ENCODE results near the gene ARHGAP1.

ARHGAP1 gene

GRCh38 chr11:46686886-46687795, 13.3 kb downstream of the ARHGAP1 start:
- H3K4me3 ChIP-seq (replicated peaks; ENCODE audit: low read depth, low read length), result no peak overlapping the region
- DNase-seq (ENCODE audit: extremely low read depth, low read depth), result peak; percentile 38
- TF ChIP-seq CTCF (IDR thresholded peaks at IDR 0.05; ENCODE audit: low read depth, low read length, missing control alignments), result no peak

DNA sequence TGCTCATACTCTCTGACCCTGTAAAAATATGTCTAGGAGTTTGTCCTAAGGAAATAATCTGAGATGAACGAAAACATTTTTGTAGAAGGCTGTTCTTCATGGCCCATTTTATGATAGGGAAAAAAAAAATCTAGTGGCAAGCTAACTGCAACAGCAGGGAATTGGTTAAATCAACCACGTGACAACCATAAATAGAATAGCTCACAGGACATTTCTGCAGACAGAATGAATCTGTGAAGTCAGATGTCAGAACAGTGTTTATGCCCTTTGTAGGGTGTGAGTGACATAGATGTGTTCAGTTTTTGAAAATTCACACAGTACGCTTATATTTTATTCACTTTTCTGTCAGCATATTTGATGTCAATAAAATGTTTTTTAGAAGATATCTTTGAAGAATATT, 16.1 kb downstream of the ARHGAP1 start:
- no peak overlapping the region for H3K4me3 ChIP-seq (replicated peaks; ENCODE audit: low read depth, low read length)
- DNase-seq (ENCODE audit: extremely low read depth, low read depth), result no peak
- no peak for TF ChIP-seq CTCF (IDR thresholded peaks at IDR 0.05; ENCODE audit: low read depth, low read length, missing control alignments)

- H3K4me3 ChIP-seq (replicated peaks; ENCODE audit: low read depth, low read length), result no peak overlapping the region
- DNase-seq (ENCODE audit: extremely low read depth, low read depth), result no peak
- no peak for TF ChIP-seq CTCF (IDR thresholded peaks at IDR 0.05; ENCODE audit: low read depth, low read length, missing control alignments)
Measured at GRCh38 chr11:46682773-46683752, 17.4 kb downstream of the ARHGAP1 start.

DNA sequence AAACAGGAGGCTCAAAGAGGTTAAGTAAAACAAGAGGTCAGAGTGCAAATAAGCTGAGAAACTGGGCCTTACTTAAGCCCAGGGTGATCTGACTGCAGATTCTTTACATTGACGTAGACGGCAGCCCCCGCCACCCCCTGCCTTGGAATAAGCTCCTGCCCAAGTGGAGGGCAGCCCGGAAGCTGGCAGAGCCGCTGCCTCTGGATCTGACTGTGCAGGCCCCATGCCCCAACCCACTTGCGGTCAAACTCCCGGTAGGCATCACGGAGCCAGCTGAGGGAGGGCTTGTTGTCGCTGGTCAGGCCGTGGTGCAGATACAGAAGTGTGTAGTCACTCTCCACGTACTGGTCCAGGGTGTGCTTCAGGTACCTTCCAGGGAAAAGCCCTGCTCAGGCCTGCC, 18.6 kb downstream of the ARHGAP1 start:
- no peak overlapping the region for H3K4me3 ChIP-seq (replicated peaks; ENCODE audit: low read depth, low read length)
- TF ChIP-seq CTCF (IDR thresholded peaks at IDR 0.05; ENCODE audit: low read depth, low read length, missing control alignments), result no peak
- no peak for DNase-seq (ENCODE audit: extremely low read depth, low read depth)

GRCh38 chr11:46680815-46681214, 19.6 kb downstream of the ARHGAP1 start:
- no peak overlapping the region for H3K4me3 ChIP-seq (replicated peaks; ENCODE audit: low read depth, low read length)
- TF ChIP-seq CTCF (IDR thresholded peaks at IDR 0.05; ENCODE audit: low read depth, low read length, missing control alignments), result no peak
- no peak for DNase-seq (ENCODE audit: extremely low read depth, low read depth)

DNA sequence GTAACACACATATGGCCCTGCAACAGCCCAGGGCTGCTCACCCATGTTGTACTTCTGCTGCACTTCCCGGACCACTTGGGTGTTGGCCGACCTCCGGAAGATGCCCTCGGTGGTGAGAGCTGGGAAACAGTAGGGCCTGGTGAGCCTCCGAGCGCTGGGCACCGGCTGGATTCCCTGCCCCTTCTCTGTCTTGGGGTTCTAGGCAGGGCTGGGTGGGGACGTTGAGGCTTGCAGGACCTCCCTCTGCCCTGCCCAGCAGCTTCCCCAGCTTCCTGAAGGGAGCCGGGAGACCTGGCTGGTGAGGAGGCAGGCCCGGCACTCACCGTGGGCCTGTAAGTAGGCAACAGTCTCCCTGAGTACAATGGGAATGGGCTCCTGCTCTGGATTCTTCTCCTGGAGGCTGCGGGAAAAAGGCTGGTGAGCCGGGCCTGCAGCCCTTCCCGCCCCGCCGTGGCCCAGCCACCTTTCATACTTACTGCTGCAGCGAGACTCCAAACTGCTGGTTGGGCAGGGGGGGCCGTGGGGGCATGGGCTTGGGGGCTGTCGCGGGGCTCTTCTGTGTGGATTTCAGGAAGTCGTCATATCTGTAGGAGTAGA, 20.2 kb downstream of the ARHGAP1 start:
- no peak for TF ChIP-seq CTCF (IDR thresholded peaks at IDR 0.05; ENCODE audit: low read depth, low read length, missing control alignments)

More for the DNA sequence above, 20.2 kb downstream of the ARHGAP1 start:
- no peak for DNase-seq (ENCODE audit: extremely low read depth, low read depth)
- no peak overlapping the region for H3K4me3 ChIP-seq (replicated peaks; ENCODE audit: low read depth, low read length)

All from HFF-Myc (cell line).